HG03025 (cell line): Measurements from ENCODE around the gene MEF2A.
"Not testable (repeated sequence)": the region's sequence is repeated elsewhere in the genome, so short reads cannot be mapped to it uniquely, and the experiment has no call there.

ENCODE experiments used
- ATAC-seq: cut with Tn5 transposase; IDR thresholded peaks from one replicate; pipeline ENCODE4 v1.9.1; 2021; ENCODE audit warnings: mild to moderate bottlenecking, moderate library complexity; ENCODE audit not compliant: unreplicated experiment, low FRiP score

Gene MEF2A

GRCh38 chr15:99750326-99750725 lies 184.5 kb downstream of the MEF2A start:
- ATAC-seq: not testable (repeated sequence)

GRCh38 chr15:99752556-99752955 lies 186.8 kb downstream of the MEF2A start:
- ATAC-seq: no peak

GRCh38 chr15:99753066-99753465 lies 187.3 kb downstream of the MEF2A start:
- ATAC-seq: no peak

GRCh38 chr15:99755692-99756409 lies 190.1 kb downstream of the MEF2A start:
- ATAC-seq: peak; percentile 77

- ATAC-seq: no peak
These were observed 196.5 kb downstream of the MEF2A start for GRCh38 chr15:99762288-99762687.

GRCh38 chr15:99763827-99764226 lies 198.0 kb downstream of the MEF2A start:
- no peak for ATAC-seq

- no peak for ATAC-seq
These were observed 198.7 kb downstream of the MEF2A start for GRCh38 chr15:99764522-99764921.
